IgD-negative memory B cell (primary cell): ENCODE data around the gene EXOSC5. TPM values are rescaled to one million over a fixed set of nuclear protein-coding genes. Genes with fewer than 3 reads are reported as not detected.
A peak's percentile ranks its signal among the peaks of the same experiment; 100 is the strongest.
"Not testable (repeated sequence)": the region's sequence is repeated elsewhere in the genome, so short reads cannot be mapped to it uniquely, and the experiment has no call there.

Experiments
- H3K27ac Mint-ChIP-seq, 3 donors: one replicate each; pipeline ENCODE4 v1.8.0; 2020 to 2022; ENCODE audit warnings: mild to moderate bottlenecking in 3 of 3, mixed read lengths in 3 of 3, moderate library complexity in 1 of 3
- H3K27me3 Mint-ChIP-seq: one replicate; pipeline ENCODE4 v1.8.0; 2021; ENCODE audit warnings: mixed read lengths
- H3K36me3 Mint-ChIP-seq: one replicate; pipeline ENCODE4 v1.8.0; 2020; ENCODE audit warnings: mild to moderate bottlenecking, mixed read lengths
- H3K4me1 Mint-ChIP-seq, 3 donors: one replicate each; pipeline ENCODE4 v1.8.0; 2020 to 2022; ENCODE audit warnings: mixed read lengths in 3 of 3, mild to moderate bottlenecking in 1 of 3
- H3K4me3 Mint-ChIP-seq, 4 donors: one replicate each; pipeline ENCODE4 v1.8.0; 2020 to 2022; ENCODE audit warnings: mild to moderate bottlenecking in 4 of 4, mixed read lengths in 4 of 4, moderate library complexity in 3 of 4
- H3K9me3 Mint-ChIP-seq, 3 donors: one replicate each; pipeline ENCODE4 v1.8.0; 2020 to 2021; ENCODE audit warnings: mixed read lengths in 3 of 3, mild to moderate bottlenecking in 1 of 3
- polyA plus RNA-seq: library from polyadenylated mRNA; unstranded; fragments of 300-500 nt; fragmentation: Illumina TruSeq; gene quantifications from one replicate; pipeline ENCODE4 v1.2.3, GENCODE V29; 2021

The EXOSC5 gene
- polyA plus RNA-seq, 1 donor from 2014 or later = 75.1 TPM

DNA sequence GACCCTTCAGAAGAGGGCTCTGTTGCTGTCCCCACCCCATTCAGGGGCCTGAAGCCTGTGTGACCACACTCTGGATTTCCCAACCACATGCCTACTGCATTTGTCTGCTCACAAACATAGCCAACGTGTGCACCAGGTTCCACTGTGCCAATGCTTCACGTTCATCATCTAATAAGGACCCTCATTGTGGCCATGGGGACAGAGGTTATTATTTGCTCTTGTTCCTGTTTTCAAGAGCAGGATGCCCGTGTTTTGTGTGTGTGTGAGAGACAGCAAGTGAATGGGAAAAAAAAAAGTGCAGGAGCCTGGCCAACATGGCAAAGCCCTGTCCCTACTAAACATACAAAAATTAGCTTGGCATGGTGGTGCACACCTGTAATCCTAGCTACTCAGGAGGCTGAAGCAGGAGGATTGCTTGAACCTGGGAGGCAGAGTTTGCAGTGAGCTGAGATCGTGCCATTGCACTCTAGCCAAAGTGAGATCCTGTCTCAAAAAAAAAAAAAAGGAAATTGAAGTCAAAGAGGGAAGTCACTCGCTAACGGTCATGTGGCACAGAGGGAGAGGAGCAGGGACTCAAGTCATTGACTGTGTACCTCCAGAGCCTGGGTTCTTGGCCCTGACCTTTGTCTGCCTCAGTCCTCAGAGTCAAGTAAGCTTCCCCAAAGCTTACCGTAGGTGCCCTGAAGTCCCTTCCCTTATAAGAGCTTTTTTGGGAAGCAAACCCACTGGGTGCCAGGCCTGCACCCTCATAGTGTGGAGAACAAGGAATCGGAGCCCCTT lies 23.1 kb upstream of the EXOSC5 start:
- no peak overlapping the region for H3K4me3 Mint-ChIP-seq
- peaks cover 4% of the 10 kb centered on the region for H3K36me3 Mint-ChIP-seq
- no peaks in the 10 kb centered on the region for H3K9me3 Mint-ChIP-seq
- peaks cover 0 to 3% (median 1%) of the 10 kb centered on the region in 3 donors for H3K4me1 Mint-ChIP-seq
- H3K27ac Mint-ChIP-seq = no peak overlapping the region
- no peaks in the 10 kb centered on the region for H3K27me3 Mint-ChIP-seq

GRCh38 chr19:41416194-41416674 lies 19.1 kb upstream of the EXOSC5 start:
- H3K27ac Mint-ChIP-seq = no peak overlapping the region
- H3K9me3 Mint-ChIP-seq = no peaks in the 10 kb centered on the region
- no peaks in the 10 kb centered on the region for H3K27me3 Mint-ChIP-seq
- no peak overlapping the region for H3K4me3 Mint-ChIP-seq
- peaks cover 8% of the 10 kb centered on the region for H3K36me3 Mint-ChIP-seq
- H3K4me1 Mint-ChIP-seq = peaks cover 0 to 5% (median 1%) of the 10 kb centered on the region in 3 donors

DNA sequence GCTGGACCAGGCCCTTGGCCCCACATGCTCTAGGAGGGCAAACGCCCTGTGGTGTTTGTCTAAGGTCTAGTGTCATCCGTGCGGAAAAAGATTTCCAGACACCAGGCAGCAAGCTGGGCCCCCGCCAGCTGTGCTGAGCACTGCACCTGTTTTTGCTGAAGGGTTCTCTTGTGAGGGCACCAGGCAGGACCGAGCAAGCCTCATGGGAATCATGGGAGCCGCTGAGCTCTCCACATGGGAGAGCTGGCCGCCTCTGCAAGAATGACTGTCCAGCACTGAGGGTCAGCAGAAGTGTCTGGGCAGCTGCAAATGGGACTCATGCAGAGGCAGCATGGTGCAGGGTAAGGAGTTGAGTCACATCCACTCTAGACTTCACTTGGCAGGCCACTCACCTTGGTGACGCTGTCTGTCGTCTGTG lies 18.0 kb upstream of the EXOSC5 start:
- H3K4me3 Mint-ChIP-seq = no peak overlapping the region
- H3K36me3 Mint-ChIP-seq = peaks cover 6% of the 10 kb centered on the region
- H3K4me1 Mint-ChIP-seq = peaks cover 0 to 4% (median 1%) of the 10 kb centered on the region in 3 donors
- H3K27ac Mint-ChIP-seq = no peak overlapping the region
- H3K9me3 Mint-ChIP-seq = no peaks in the 10 kb centered on the region
- H3K27me3 Mint-ChIP-seq = no peaks in the 10 kb centered on the region

- no peak overlapping the region for H3K4me3 Mint-ChIP-seq
- H3K36me3 Mint-ChIP-seq = peaks cover 6% of the 10 kb centered on the region
- H3K27me3 Mint-ChIP-seq = no peaks in the 10 kb centered on the region
- H3K4me1 Mint-ChIP-seq = peaks cover 3 to 8% (median 5%) of the 10 kb centered on the region in 3 donors
- no peaks in the 10 kb centered on the region for H3K9me3 Mint-ChIP-seq
- no peak overlapping the region for H3K27ac Mint-ChIP-seq
These were observed 17.3 kb upstream of the EXOSC5 start for GRCh38 chr19:41414461-41414860.

- no peak overlapping the region for H3K4me3 Mint-ChIP-seq
- no peaks in the 10 kb centered on the region for H3K9me3 Mint-ChIP-seq
- no peak overlapping the region for H3K27ac Mint-ChIP-seq
- peaks cover 6% of the 10 kb centered on the region for H3K36me3 Mint-ChIP-seq
- no peaks in the 10 kb centered on the region for H3K27me3 Mint-ChIP-seq
- peaks cover 8 to 10% (median 9%) of the 10 kb centered on the region in 3 donors for H3K4me1 Mint-ChIP-seq
These were observed 16.8 kb upstream of the EXOSC5 start for GRCh38 chr19:41413947-41414346.

DNA sequence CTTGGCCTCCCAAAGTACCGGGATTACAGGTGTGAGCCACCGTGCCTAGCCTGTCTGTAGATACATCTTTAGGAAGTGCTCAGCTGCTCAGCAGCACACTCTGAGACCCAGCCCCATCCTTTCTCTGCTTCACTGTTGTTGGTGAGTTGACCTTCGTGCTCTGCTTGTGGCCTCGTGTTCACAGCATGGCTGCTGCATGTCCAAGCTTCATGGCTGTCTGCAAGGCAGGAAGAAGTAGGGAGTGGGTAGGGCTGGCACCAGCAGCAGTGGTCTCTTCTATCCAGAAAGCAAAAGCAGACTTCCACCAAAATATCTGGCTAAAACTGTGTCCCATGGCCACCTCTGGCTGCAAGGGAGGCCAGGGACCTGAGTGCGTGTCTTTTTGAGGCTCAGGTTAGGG lies 15.8 kb upstream of the EXOSC5 start:
- no peak overlapping the region for H3K27ac Mint-ChIP-seq
- no peak overlapping the region for H3K4me3 Mint-ChIP-seq
- peaks cover 6% of the 10 kb centered on the region for H3K36me3 Mint-ChIP-seq
- H3K27me3 Mint-ChIP-seq = no peaks in the 10 kb centered on the region
- peaks cover 9 to 10% (median 10%) of the 10 kb centered on the region in 3 donors for H3K4me1 Mint-ChIP-seq
- H3K9me3 Mint-ChIP-seq = no peaks in the 10 kb centered on the region

DNA sequence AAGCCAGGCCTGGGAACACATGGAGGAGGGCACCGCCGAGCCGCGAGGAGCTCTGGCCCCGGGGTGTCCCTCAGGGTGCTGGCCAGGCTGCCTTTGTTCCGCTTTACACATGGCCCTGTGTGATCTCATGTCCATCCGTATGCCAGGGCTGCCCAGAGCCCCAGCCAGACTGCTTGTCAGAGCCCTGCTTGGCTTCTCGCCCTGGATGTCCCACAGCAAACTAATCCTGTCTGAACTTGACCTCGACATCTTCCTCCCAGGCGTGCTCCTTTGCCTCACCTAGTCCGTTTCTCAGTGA lies 14.8 kb upstream of the EXOSC5 start:
- Mint-ChIP-seq H3K27me3 (no peaks in the 10 kb centered on the region), H3K36me3 (peaks cover 6% of the 10 kb centered on the region), H3K27ac (no peak overlapping the region), H3K9me3 (no peaks in the 10 kb centered on the region), H3K4me1 (peaks cover 10 to 13% (median 11%) of the 10 kb centered on the region in 3 donors), H3K4me3 (no peak overlapping the region)

- H3K4me3 Mint-ChIP-seq = no peak overlapping the region
- H3K27ac Mint-ChIP-seq = no peak overlapping the region
- H3K27me3 Mint-ChIP-seq = no peaks in the 10 kb centered on the region
- peaks cover 10 to 13% (median 12%) of the 10 kb centered on the region in 3 donors for H3K4me1 Mint-ChIP-seq
- no peaks in the 10 kb centered on the region for H3K9me3 Mint-ChIP-seq
- H3K36me3 Mint-ChIP-seq = peaks cover 6% of the 10 kb centered on the region
These were observed 14.2 kb upstream of the EXOSC5 start for GRCh38 chr19:41411100-41411967.

- no peaks in the 10 kb centered on the region for H3K9me3 Mint-ChIP-seq
- no peak overlapping the region for H3K4me3 Mint-ChIP-seq
- peaks cover 10 to 12% (median 12%) of the 10 kb centered on the region in 3 donors for H3K4me1 Mint-ChIP-seq
- no peaks in the 10 kb centered on the region for H3K27me3 Mint-ChIP-seq
- H3K27ac Mint-ChIP-seq = no peak overlapping the region
- peaks cover 6% of the 10 kb centered on the region for H3K36me3 Mint-ChIP-seq
These were observed 13.3 kb upstream of the EXOSC5 start for GRCh38 chr19:41410336-41411054.

DNA sequence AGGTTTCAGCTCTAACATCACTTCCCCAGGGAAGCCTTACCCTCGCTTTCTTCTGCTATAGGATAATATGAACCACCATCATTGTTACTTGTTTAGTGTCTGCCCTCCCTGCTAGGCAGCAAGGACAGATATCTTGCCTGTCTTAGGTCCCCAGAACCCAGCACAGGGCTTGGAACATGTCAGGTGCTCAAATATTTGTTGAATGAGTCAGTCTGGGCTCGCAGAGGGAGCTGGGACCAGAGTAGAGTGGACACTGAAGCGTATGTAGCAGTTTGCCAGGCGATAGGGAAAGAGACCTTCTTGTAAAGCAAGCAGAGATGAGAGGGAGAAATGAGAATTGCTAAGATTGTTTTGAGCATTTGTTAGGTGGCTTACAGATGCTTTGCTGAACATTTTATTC lies 12.1 kb upstream of the EXOSC5 start:
- no peaks in the 10 kb centered on the region for H3K9me3 Mint-ChIP-seq
- peaks cover 10 to 15% (median 12%) of the 10 kb centered on the region in 3 donors for H3K4me1 Mint-ChIP-seq
- H3K27me3 Mint-ChIP-seq = no peaks in the 10 kb centered on the region
- peaks cover under 1% of the 10 kb centered on the region for H3K36me3 Mint-ChIP-seq
- no peak overlapping the region for H3K27ac Mint-ChIP-seq
- peak overlapping the region in 3 of 4 donors; percentile 49 to 79 (median 73) for H3K4me3 Mint-ChIP-seq

GRCh38 chr19:41408846-41409245 lies 11.7 kb upstream of the EXOSC5 start:
- H3K27ac Mint-ChIP-seq = not testable (repeated sequence)

GRCh38 chr19:41408256-41408655 lies 11.1 kb upstream of the EXOSC5 start:
- Mint-ChIP-seq H3K27ac (no peak overlapping the region), H3K27me3 (no peaks in the 10 kb centered on the region)

More at GRCh38 chr19:41408846-41409245, 11.7 kb upstream of the EXOSC5 start:
- peaks cover 10 to 15% (median 12%) of the 10 kb centered on the region in 3 donors for H3K4me1 Mint-ChIP-seq
- not testable (repeated sequence) for H3K36me3 Mint-ChIP-seq, H3K9me3 Mint-ChIP-seq, H3K4me3 Mint-ChIP-seq, H3K27me3 Mint-ChIP-seq

GRCh38 chr19:41407271-41407670 lies 10.1 kb upstream of the EXOSC5 start:
- Mint-ChIP-seq H3K9me3 (no peaks in the 10 kb centered on the region), H3K36me3 (no peaks in the 10 kb centered on the region), H3K27ac (no peak overlapping the region), H3K27me3 (no peaks in the 10 kb centered on the region), H3K4me1 (peaks cover 10 to 15% (median 12%) of the 10 kb centered on the region in 3 donors), H3K4me3 (no peak overlapping the region)

More at GRCh38 chr19:41408256-41408655, 11.1 kb upstream of the EXOSC5 start:
- Mint-ChIP-seq H3K4me1 (peaks cover 10 to 15% (median 12%) of the 10 kb centered on the region in 3 donors), H3K36me3 (no peaks in the 10 kb centered on the region), H3K4me3 (no peak overlapping the region), H3K9me3 (no peaks in the 10 kb centered on the region)

- Mint-ChIP-seq H3K27ac (no peak overlapping the region), H3K4me3 (no peak overlapping the region)
These were observed 8.6 kb upstream of the EXOSC5 start for GRCh38 chr19:41405776-41406175.

More at GRCh38 chr19:41405776-41406175, 8.6 kb upstream of the EXOSC5 start:
- Mint-ChIP-seq H3K9me3 (no peaks in the 10 kb centered on the region), H3K36me3 (no peaks in the 10 kb centered on the region), H3K27me3 (no peaks in the 10 kb centered on the region), H3K4me1 (peaks cover 9 to 21% (median 10%) of the 10 kb centered on the region in 3 donors)
